GM18526 (cell line): ENCODE results near the gene SPATA9.

Source experiments
- POLR2A ChIP-seq: IDR thresholded peaks from 3 replicates; pipeline ENCODE4 v1.6.1; 2011; ENCODE audit not compliant: insufficient read length; ENCODE audit errors: extremely low read depth

SPATA9 gene

GRCh38 chr5:95682891-95683290 is at the start of gene SPATA9:
Gene SPATA9, minus strand, starts transcription at chr5:95682991. Its CDS starts 137 bp downstream, at chr5:95682854.
- no peak for TF ChIP-seq POLR2A

- TF ChIP-seq POLR2A = no peak
These were observed 49.1 kb upstream of the SPATA9 start for GRCh38 chr5:95731571-95732554.

GRCh38 chr5:95730730-95731570 is 48.2 kb upstream of the SPATA9 start, which contains the start of gene RHOBTB3:
Gene RHOBTB3, plus strand, starts transcription at chr5:95731336. Its CDS starts 347 bp downstream, at chr5:95731683.
- TF ChIP-seq POLR2A = no peak

GRCh38 chr5:95730011-95730700 is 47.4 kb upstream of the SPATA9 start:
- TF ChIP-seq POLR2A = no peak

GRCh38 chr5:95729115-95730010 is 46.6 kb upstream of the SPATA9 start:
- TF ChIP-seq POLR2A = no peak

GRCh38 chr5:95728494-95729114 is 45.8 kb upstream of the SPATA9 start:
- TF ChIP-seq POLR2A = no peak

GRCh38 chr5:95727764-95728191 is 45.0 kb upstream of the SPATA9 start:
- no peak for TF ChIP-seq POLR2A

GRCh38 chr5:95726811-95727763 is 44.3 kb upstream of the SPATA9 start:
- TF ChIP-seq POLR2A = no peak

GRCh38 chr5:95725937-95726810 is 43.4 kb upstream of the SPATA9 start:
- TF ChIP-seq POLR2A = no peak

- no peak for TF ChIP-seq POLR2A
These were observed 42.5 kb upstream of the SPATA9 start for GRCh38 chr5:95725071-95725820.
